Measurements from ENCODE around the gene BMI1. TPM values are rescaled to one million over a fixed set of nuclear protein-coding genes. Genes with fewer than 3 reads are reported as not detected.

BMI1 gene
- total RNA-seq, 1 experiment from 2014 or later = 85.2 TPM

DNA sequence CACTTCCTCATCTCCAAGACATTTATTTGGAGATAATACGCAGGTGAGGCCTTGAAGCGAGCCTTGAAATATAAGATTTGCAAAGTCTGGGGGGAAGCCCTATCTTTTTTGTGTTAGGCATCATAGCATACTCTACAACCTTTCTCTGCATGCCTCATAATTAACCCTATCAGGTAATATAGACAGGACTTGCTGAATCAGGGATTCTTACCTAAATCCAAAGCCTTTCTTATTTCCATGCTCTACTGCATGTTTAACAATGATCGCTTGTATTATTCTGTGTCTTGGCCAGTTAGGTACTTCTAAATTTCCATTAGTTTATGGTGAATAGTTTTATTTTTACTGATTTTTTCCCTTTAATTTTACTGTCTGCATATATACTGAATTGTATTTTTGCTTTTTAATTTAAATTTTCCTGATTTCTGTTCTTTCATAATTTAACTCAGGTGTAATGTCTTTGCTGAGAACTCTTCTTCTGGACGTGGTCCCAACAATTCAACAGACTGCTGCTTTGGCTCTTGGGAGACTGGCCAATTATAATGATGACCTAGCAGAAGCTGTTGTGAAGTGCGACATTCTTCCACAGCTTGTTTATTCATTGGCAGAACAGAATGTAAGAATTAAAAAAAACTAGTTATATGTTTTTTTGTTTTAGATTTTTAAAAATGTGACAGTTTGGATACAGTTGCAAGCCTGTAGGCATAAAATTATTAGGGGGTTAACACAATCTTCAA is 43.7 kb downstream of the BMI1 start:
- ChIA-PET POLR2A (ENCODE audit: low non-redundant PET) (no interaction called here), CTCF (no interaction called here)
- intact Hi-C loops (cut with micrococcal nuclease; ENCODE audit: unreplicated experiment) = no loop called here
- no peak overlapping the region for H3K27ac ChIP-seq (ENCODE audit: low read depth, low read length, poor library complexity, severe bottlenecking)
- H3K4me3 ChIP-seq (ENCODE audit: low read depth, low read length, poor library complexity, severe bottlenecking) = no peak overlapping the region
- no TSS peak for BruUV-seq (replicated peaks)
- H3K36me3 ChIP-seq (ENCODE audit: insufficient read depth, low read length, poor library complexity, severe bottlenecking) = no peaks in the 10 kb centered on the region
- no peaks in the 10 kb centered on the region for H3K27me3 ChIP-seq (replicated peaks; ENCODE audit: insufficient read depth, low read depth, low read length, poor library complexity)
- TF ChIP-seq EZH2 (IDR thresholded peaks at IDR 0.05; ENCODE audit: borderline replicate concordance, low read depth, low read length, poor library complexity, severe bottlenecking) (no peak), CTCF (conservative IDR thresholded peaks at IDR 0.05; ENCODE audit: low read depth, low read length) (no peak)
- H3K9me3 ChIP-seq (ENCODE audit: low read depth, low read length, poor library complexity, severe bottlenecking) = no peaks in the 10 kb centered on the region
- DNase-seq (ENCODE audit: low spot score) = no peak
- H3K4me1 ChIP-seq (ENCODE audit: insufficient read depth, low read length, poor library complexity, severe bottlenecking) = no peaks in the 10 kb centered on the region

GRCh38 chr10:22365233-22365632 is 44.3 kb downstream of the BMI1 start:
- CTCF ChIA-PET = no interaction called here

GRCh38 chr10:22365644-22366434 is 44.9 kb downstream of the BMI1 start:
- Histone ChIP-seq H3K27me3 (replicated peaks; ENCODE audit: insufficient read depth, low read depth, low read length, poor library complexity) (no peaks in the 10 kb centered on the region), H3K4me1 (ENCODE audit: insufficient read depth, low read length, poor library complexity, severe bottlenecking) (no peaks in the 10 kb centered on the region), H3K27ac (ENCODE audit: low read depth, low read length, poor library complexity, severe bottlenecking) (no peak overlapping the region), H3K9me3 (ENCODE audit: low read depth, low read length, poor library complexity, severe bottlenecking) (no peaks in the 10 kb centered on the region), H3K36me3 (ENCODE audit: insufficient read depth, low read length, poor library complexity, severe bottlenecking) (no peaks in the 10 kb centered on the region), H3K4me3 (ENCODE audit: low read depth, low read length, poor library complexity, severe bottlenecking) (no peak overlapping the region)
- ChIA-PET POLR2A (ENCODE audit: low non-redundant PET) (no interaction called here), CTCF (no interaction called here)
- no TSS peak for BruUV-seq (replicated peaks)
- TF ChIP-seq EZH2 (IDR thresholded peaks at IDR 0.05; ENCODE audit: borderline replicate concordance, low read depth, low read length, poor library complexity, severe bottlenecking) (no peak), CTCF (conservative IDR thresholded peaks at IDR 0.05; ENCODE audit: low read depth, low read length) (no peak)
- intact Hi-C loops (cut with micrococcal nuclease; ENCODE audit: unreplicated experiment) = no loop called here
- no peak for DNase-seq (ENCODE audit: low spot score)

More at GRCh38 chr10:22365233-22365632, 44.3 kb downstream of the BMI1 start:
- DNase-seq (ENCODE audit: low spot score) = no peak
- no peak overlapping the region for H3K27ac ChIP-seq (ENCODE audit: low read depth, low read length, poor library complexity, severe bottlenecking)
- H3K4me1 ChIP-seq (ENCODE audit: insufficient read depth, low read length, poor library complexity, severe bottlenecking) = no peaks in the 10 kb centered on the region
- intact Hi-C loops (cut with micrococcal nuclease; ENCODE audit: unreplicated experiment) = no loop called here
- no peaks in the 10 kb centered on the region for H3K27me3 ChIP-seq (replicated peaks; ENCODE audit: insufficient read depth, low read depth, low read length, poor library complexity)
- TF ChIP-seq CTCF (conservative IDR thresholded peaks at IDR 0.05; ENCODE audit: low read depth, low read length) (no peak), EZH2 (IDR thresholded peaks at IDR 0.05; ENCODE audit: borderline replicate concordance, low read depth, low read length, poor library complexity, severe bottlenecking) (no peak)
- no TSS peak for BruUV-seq (replicated peaks)
- no peak overlapping the region for H3K4me3 ChIP-seq (ENCODE audit: low read depth, low read length, poor library complexity, severe bottlenecking)
- H3K9me3 ChIP-seq (ENCODE audit: low read depth, low read length, poor library complexity, severe bottlenecking) = no peaks in the 10 kb centered on the region
- no peaks in the 10 kb centered on the region for H3K36me3 ChIP-seq (ENCODE audit: insufficient read depth, low read length, poor library complexity, severe bottlenecking)
- POLR2A ChIA-PET (ENCODE audit: low non-redundant PET) = no interaction called here

Measured in A673 (cell line).